Urinary bladder (tissue), 4 donors: Measurements from ENCODE around the gene MRPS16. TPM values are rescaled to one million over a fixed set of nuclear protein-coding genes. Genes with fewer than 3 reads are reported as not detected.
"Not testable (repeated sequence)": the region's sequence is repeated elsewhere in the genome, so short reads cannot be mapped to it uniquely, and the experiment has no call there.

Experiments used
- DNase-seq: peaks from one replicate; pipeline ENCODE4 v3.0.0-alpha.2; 2015; ENCODE audit errors: extremely low spot score
- H3K27ac ChIP-seq: one replicate; pipeline ENCODE4 v1.5.1; 2013; ENCODE audit warnings: low read depth, mild to moderate bottlenecking, moderate library complexity
- H3K36me3 ChIP-seq: one replicate; pipeline ENCODE4 v1.6.1; 2013; ENCODE audit warnings: mild to moderate bottlenecking, moderate library complexity; ENCODE audit not compliant: insufficient read depth
- H3K4me1 ChIP-seq: one replicate; pipeline ENCODE4 v1.6.1; 2013; ENCODE audit warnings: mild to moderate bottlenecking, moderate library complexity; ENCODE audit not compliant: insufficient read depth
- H3K4me3 ChIP-seq: one replicate; pipeline ENCODE4 v1.5.1; 2013; ENCODE audit warnings: low read depth, low read length
- WGBS: extraction: QIAGEN DNeasy Blood & Tissue Kit; methylation state at CpG from one replicate; pipeline ENCODE4 v1.1.7; 2013; 5-methylcytosine and 5-hydroxymethylcytosine counted together
- polyA plus RNA-seq: library from polyadenylated mRNA; stranded (reverse); fragments of 200-250 nt; gene quantifications from one replicate; pipeline ENCODE4 v1.2.3, GENCODE V29; 2013
- total RNA-seq: library from RNA; depleted of rRNA; stranded (reverse); fragments of >200 nt; gene quantifications from one replicate; pipeline ENCODE4 v1.2.3, GENCODE V29; 2014
- donor health status: healthy with polysubstance abuse.
- donor health status: healthy.

Gene MRPS16
- total RNA-seq: 52.9 TPM
- 58.4 TPM for polyA plus RNA-seq

- WGBS: under 1% methylated on average over 51 of the region's 51 CpGs
- peak; percentile 92 for DNase-seq
- Histone ChIP-seq H3K4me1 (no peaks in the 10 kb centered on the region), H3K4me3 (peak within 1 kb of the TSS; percentile 73), H3K36me3 (no peaks in the 10 kb centered on the region), H3K27ac (peak within 1 kb of the TSS; percentile 55)
These were observed at the start of gene MRPS16 for GRCh38 chr10:73252445-73253224. Gene MRPS16, minus strand, starts transcription at chr10:73252644. Its CDS starts 162 bp downstream, at chr10:73252482.

GRCh38 chr10:73296946-73297345 is 44.5 kb upstream of the MRPS16 start:
- Histone ChIP-seq H3K27ac (no peak overlapping the region), H3K4me3 (no peak overlapping the region), H3K36me3 (no peaks in the 10 kb centered on the region), H3K4me1 (no peaks in the 10 kb centered on the region)
- 71% methylated on average over 3 of the region's 3 CpGs for WGBS
- no peak for DNase-seq

DNA sequence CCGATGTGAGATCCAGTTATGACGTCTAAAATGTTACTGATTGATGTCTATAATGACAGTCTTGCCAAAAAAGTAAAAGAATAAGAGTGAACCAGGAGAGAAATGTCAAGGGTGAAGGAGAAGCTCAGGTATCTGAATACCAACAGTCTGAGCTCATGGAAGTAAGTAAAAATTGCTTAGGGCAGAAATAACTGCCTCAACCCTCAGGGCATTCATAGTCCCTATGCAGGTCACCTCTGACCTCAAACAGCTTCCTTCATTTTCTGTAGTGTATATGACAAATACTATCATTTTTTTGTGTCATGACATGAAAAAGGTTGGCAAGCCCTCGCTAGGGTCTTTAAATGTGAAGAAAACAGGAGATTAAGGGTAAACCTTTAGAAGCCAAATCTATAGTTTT is 41.0 kb upstream of the MRPS16 start:
- H3K36me3 ChIP-seq: no peaks in the 10 kb centered on the region
- 79% methylated on average over 3 of the region's 3 CpGs for WGBS

DNA sequence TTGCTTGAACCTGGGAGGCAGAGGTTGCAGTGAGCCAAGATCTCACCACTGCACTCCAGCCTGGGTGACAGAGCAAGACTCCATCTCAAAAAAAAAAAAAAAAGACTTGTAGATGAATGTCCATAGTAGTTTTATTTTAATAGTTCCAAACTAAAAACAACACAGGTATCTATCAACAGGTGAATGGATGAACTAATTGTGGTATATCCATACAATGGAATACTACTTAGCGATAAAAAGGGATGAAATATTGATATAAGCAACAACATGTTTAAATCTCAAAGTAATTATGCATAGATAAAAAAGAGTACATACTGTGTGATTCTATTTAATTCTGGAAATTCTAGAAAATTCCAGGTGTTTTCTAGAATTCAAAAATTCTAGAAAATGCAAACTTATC is 37.5 kb upstream of the MRPS16 start:
- no peaks in the 10 kb centered on the region for H3K36me3 ChIP-seq
- no peak overlapping the region for H3K27ac ChIP-seq
- 98% methylated on average over 1 of the region's 1 CpG for WGBS

More for the DNA sequence above, 41.0 kb upstream of the MRPS16 start:
- DNase-seq: no peak
- no peak overlapping the region for H3K4me3 ChIP-seq
- H3K27ac ChIP-seq: no peak overlapping the region
- no peaks in the 10 kb centered on the region for H3K4me1 ChIP-seq

DNA sequence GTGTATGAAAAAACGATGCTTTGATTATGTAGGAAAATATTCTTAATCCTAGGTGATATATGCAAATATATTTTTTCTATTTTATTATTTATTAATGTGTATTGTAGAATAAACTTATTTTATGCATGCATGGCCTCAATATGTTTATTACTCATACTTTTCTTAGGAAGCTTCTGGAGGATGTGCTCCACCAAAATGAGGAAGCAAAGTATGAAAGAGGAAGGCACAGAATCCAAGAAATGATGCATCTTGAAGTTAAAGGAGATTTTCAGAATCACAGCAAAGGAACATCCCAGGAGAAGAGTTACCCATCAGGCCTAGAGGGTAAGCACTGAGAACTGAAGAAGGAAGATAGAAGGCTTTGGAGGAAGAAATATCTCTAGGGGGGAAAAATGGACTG is 35.0 kb upstream of the MRPS16 start:
- H3K4me3 ChIP-seq: no peak overlapping the region
- DNase-seq: no peak
- H3K4me1 ChIP-seq: no peaks in the 10 kb centered on the region
- 77% methylated on average over 1 of the region's 1 CpG for WGBS
- no peak overlapping the region for H3K27ac ChIP-seq
- H3K36me3 ChIP-seq: no peaks in the 10 kb centered on the region

More for the DNA sequence above, 37.5 kb upstream of the MRPS16 start:
- H3K4me1 ChIP-seq: no peaks in the 10 kb centered on the region
- no peak overlapping the region for H3K4me3 ChIP-seq
- DNase-seq: no peak

- 88% methylated on average over 3 of the region's 3 CpGs for WGBS
- no peak for DNase-seq
- Histone ChIP-seq H3K4me3 (no peak overlapping the region), H3K27ac (no peak overlapping the region), H3K36me3 (no peaks in the 10 kb centered on the region), H3K4me1 (no peaks in the 10 kb centered on the region)
These were observed 28.7 kb upstream of the MRPS16 start for GRCh38 chr10:73281097-73281496.

DNA sequence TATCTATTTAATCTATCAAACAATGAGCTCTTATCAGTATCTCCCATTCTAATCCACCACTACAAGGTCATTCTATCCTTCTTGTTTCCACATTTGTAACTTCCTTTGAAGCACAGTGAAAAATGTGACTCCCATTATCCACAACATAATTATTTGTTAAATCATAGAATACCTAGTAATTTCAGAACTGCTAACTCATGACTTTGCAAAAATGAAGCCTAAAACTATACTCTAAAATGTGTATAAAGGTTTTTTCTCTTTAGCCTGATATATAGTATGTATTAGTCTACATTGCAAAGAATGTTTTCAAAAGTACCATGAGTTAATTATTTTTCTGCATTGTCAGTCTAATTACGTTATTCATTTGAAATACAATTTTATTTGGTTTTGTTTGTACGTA is 12.0 kb upstream of the MRPS16 start:
- H3K36me3 ChIP-seq: peaks cover 2% of the 10 kb centered on the region
- no peaks in the 10 kb centered on the region for H3K4me1 ChIP-seq
- no peak for DNase-seq
- 91% methylated on average over 2 of the region's 2 CpGs for WGBS
- no peak overlapping the region for H3K27ac ChIP-seq
- H3K4me3 ChIP-seq: no peak overlapping the region

- no peaks in the 10 kb centered on the region for H3K4me1 ChIP-seq
- H3K27ac ChIP-seq: no peak overlapping the region
- DNase-seq: no peak
- H3K36me3 ChIP-seq: peaks cover 2% of the 10 kb centered on the region
- no peak overlapping the region for H3K4me3 ChIP-seq
- WGBS: 61% methylated on average over 1 of the region's 1 CpG
These were observed 11.4 kb upstream of the MRPS16 start for GRCh38 chr10:73263693-73264347.

GRCh38 chr10:73262880-73263555 is 10.6 kb upstream of the MRPS16 start:
- WGBS: 57% methylated on average over 5 of the region's 5 CpGs
- DNase-seq: no peak

GRCh38 chr10:73262105-73262730 is 9.8 kb upstream of the MRPS16 start:
- H3K4me1 ChIP-seq: no peaks in the 10 kb centered on the region
- WGBS: 66% methylated on average over 4 of the region's 4 CpGs
- DNase-seq: no peak
- peaks cover 2% of the 10 kb centered on the region for H3K36me3 ChIP-seq
- no peak overlapping the region for H3K27ac ChIP-seq
- no peak overlapping the region for H3K4me3 ChIP-seq

More at GRCh38 chr10:73262880-73263555, 10.6 kb upstream of the MRPS16 start:
- H3K4me3 ChIP-seq: no peak overlapping the region
- peaks cover 2% of the 10 kb centered on the region for H3K36me3 ChIP-seq
- H3K27ac ChIP-seq: no peak overlapping the region
- H3K4me1 ChIP-seq: no peaks in the 10 kb centered on the region

DNA sequence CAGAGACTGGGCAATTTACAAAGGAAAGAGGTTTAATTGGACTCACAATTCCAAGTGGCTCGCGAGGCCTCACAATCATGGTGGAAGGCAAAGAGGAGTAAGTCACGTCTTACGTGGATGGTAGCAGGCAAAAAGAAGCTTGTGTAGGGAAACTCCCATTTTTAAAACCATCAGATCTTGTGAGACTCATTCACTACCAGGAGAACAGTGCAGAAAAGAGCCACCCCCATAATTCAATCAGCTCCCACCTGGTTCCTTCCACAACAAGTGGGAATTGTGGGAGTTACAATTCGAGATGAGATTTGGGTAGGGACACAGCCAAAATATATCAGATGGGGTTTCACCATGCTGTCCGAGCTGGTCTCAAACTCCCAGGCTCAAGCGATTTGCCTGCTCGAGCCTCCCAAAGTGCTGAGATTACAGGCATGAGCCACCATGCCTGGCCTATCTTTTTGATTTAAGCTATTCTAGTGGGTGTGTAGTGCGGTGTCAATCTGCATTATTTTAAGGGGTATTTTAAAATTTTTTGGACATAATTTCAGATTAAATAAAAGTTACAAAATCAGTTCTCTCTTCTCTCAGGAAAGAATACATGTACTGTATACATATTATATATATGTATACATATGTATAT is 9.0 kb upstream of the MRPS16 start:
- no peak overlapping the region for H3K27ac ChIP-seq

GRCh38 chr10:73258612-73259011 is 6.2 kb upstream of the MRPS16 start:
- not testable (repeated sequence) for DNase-seq, H3K36me3 ChIP-seq, H3K27ac ChIP-seq, H3K4me1 ChIP-seq, H3K4me3 ChIP-seq
- WGBS: 93% methylated on average over 10 of the region's 10 CpGs

More for the DNA sequence above, 9.0 kb upstream of the MRPS16 start:
- no peak for DNase-seq
- H3K4me3 ChIP-seq: no peak overlapping the region
- H3K36me3 ChIP-seq: no peaks in the 10 kb centered on the region
- WGBS: 89% methylated on average over 9 of the region's 9 CpGs
- H3K4me1 ChIP-seq: no peaks in the 10 kb centered on the region

DNA sequence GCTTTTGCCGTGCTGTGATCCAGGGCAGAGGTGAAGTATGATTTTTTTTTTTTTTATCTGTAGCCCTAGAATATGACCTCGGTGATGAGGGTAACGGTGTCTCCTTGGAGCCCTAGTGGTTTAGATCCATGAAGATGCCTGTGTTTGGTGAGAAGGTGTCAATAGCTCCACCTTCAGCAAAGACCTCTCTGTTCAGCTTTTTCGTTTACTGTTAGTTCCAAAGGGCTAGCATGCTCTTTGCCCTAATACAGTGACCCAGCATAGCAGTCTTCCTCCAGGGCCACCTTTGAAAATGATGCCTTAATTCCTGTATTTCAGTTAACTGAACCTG is 746 bp upstream of the MRPS16 start:
- peak overlapping the region; percentile 73 for H3K4me3 ChIP-seq
- 0% methylated on average over 4 of the region's 4 CpGs for WGBS
- H3K27ac ChIP-seq: no peak overlapping the region
- no peak for DNase-seq
- H3K36me3 ChIP-seq: no peaks in the 10 kb centered on the region
- no peaks in the 10 kb centered on the region for H3K4me1 ChIP-seq
